Measurements from ENCODE around the gene SBF2.

- TF ChIP-seq, protein P1, sequence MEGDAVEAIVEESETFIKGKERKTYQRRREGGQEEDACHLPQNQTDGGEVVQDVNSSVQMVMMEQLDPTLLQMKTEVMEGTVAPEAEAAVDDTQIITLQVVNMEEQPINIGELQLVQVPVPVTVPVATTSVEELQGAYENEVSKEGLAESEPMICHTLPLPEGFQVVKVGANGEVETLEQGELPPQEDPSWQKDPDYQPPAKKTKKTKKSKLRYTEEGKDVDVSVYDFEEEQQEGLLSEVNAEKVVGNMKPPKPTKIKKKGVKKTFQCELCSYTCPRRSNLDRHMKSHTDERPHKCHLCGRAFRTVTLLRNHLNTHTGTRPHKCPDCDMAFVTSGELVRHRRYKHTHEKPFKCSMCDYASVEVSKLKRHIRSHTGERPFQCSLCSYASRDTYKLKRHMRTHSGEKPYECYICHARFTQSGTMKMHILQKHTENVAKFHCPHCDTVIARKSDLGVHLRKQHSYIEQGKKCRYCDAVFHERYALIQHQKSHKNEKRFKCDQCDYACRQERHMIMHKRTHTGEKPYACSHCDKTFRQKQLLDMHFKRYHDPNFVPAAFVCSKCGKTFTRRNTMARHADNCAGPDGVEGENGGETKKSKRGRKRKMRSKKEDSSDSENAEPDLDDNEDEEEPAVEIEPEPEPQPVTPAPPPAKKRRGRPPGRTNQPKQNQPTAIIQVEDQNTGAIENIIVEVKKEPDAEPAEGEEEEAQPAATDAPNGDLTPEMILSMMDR (IDR thresholded peaks at IDR 0.05; ENCODE audit: low read depth, low read length, poor library complexity, severe bottlenecking) = no peak
- TF ChIP-seq EZH2phosphoT487 (IDR thresholded peaks at IDR 0.05; ENCODE audit: borderline replicate concordance, low read length) = no peak
These were observed 180.2 kb downstream of the SBF2 start for GRCh38 chr11:10113852-10114251.
